DND-41 (cell line): ENCODE data around the gene SELENBP1.

Experiments
- ATAC-seq: fragments of 200-7000 bp; cut with Tn5 transposase; 3 replicates; pipeline ENCODE4 v1.9.1; 2021; ENCODE audit warnings: low read depth; ENCODE audit not compliant: insufficient read depth
- DNase-seq: peaks from one replicate; pipeline ENCODE4 v3.0.0-alpha.2; 2020
- H2AFZ ChIP-seq: 2 replicates; pipeline ENCODE4 v1.6.0; 2012; ENCODE audit warnings: low read depth, low read length
- H3K27ac ChIP-seq: 2 replicates; pipeline ENCODE4 v1.5.1; 2012; ENCODE audit warnings: low read length, inconsistent platforms
- H3K27me3 ChIP-seq: fragments of 200-600 bp; sonication (generic); 2 replicates; pipeline ENCODE4 v1.6.0; 2012; ENCODE audit warnings: low read length, mild to moderate bottlenecking, inconsistent platforms; ENCODE audit not compliant: insufficient read depth, poor library complexity
- H3K36me3 ChIP-seq: 2 replicates; pipeline ENCODE4 v1.5.1; 2012; ENCODE audit warnings: low read length, inconsistent platforms; ENCODE audit not compliant: insufficient read depth
- H3K4me1 ChIP-seq: 2 replicates; pipeline ENCODE4 v1.5.1; 2012; ENCODE audit warnings: mild to moderate bottlenecking, low read length; ENCODE audit not compliant: insufficient read depth
- H3K4me2 ChIP-seq: 2 replicates; pipeline ENCODE4 v1.6.0; 2012; ENCODE audit warnings: mild to moderate bottlenecking, moderate library complexity, low read length, inconsistent platforms; ENCODE audit not compliant: insufficient read depth
- H3K4me3 ChIP-seq, 2 experiments: fragments of 200-600 bp in 1 of 2; shearing (Covaris generic) in 1 of 2; 2 replicates each; pipeline ENCODE4 v1.5.1; 2012 to 2016; ENCODE audit warnings: inconsistent platforms in 2 of 2, low read length in 2 of 2, mild to moderate bottlenecking in 2 of 2, low read depth in 1 of 2, moderate library complexity in 1 of 2
- H3K79me2 ChIP-seq: 2 replicates; pipeline ENCODE4 v1.6.0; 2012; ENCODE audit warnings: low read length, inconsistent platforms; ENCODE audit not compliant: insufficient read depth
- H3K9ac ChIP-seq: 2 replicates; pipeline ENCODE4 v1.6.0; 2012; ENCODE audit warnings: low read depth, mild to moderate bottlenecking, inconsistent platforms, low read length, moderate library complexity
- H3K9me3 ChIP-seq: 2 replicates; pipeline ENCODE4 v1.5.1; 2012; ENCODE audit warnings: low read length, moderate library complexity, mild to moderate bottlenecking, inconsistent platforms; ENCODE audit not compliant: insufficient read depth, severe bottlenecking
- H4K20me1 ChIP-seq: 2 replicates; pipeline ENCODE4 v1.6.0; 2012; ENCODE audit warnings: low read length; ENCODE audit not compliant: insufficient read depth
- CTCF ChIP-seq: IDR thresholded peaks from 2 replicates; pipeline ENCODE4 v1.5.1; 2012; ENCODE audit warnings: borderline replicate concordance, low read length, moderate library complexity, mild to moderate bottlenecking; ENCODE audit not compliant: poor library complexity, severe bottlenecking; ENCODE audit errors: extremely low read depth
- EZH2 ChIP-seq: IDR thresholded peaks from 3 replicates; pipeline ENCODE4 v1.6.1; 2012; ENCODE audit warnings: borderline replicate concordance, low read depth, mild to moderate bottlenecking, moderate library complexity, low read length, inconsistent platforms; ENCODE audit not compliant: severe bottlenecking

Gene SELENBP1

GRCh38 chr1:151346769-151347522 is 25.6 kb downstream of the SELENBP1 start, which contains the start of gene RFX5:
RFX5 (minus strand) TSS chr1:151347252; CDS start chr1:151346320, 932 bp downstream.
- peak within 1 kb of the TSS; percentile 98 for H3K27ac ChIP-seq
- peak within 1 kb of the TSS; percentile 76 for H2AFZ ChIP-seq
- peak within 1 kb of the TSS; percentile 40 to 61 for H3K4me3 ChIP-seq
- peak; percentile 98 for DNase-seq
- TF ChIP-seq EZH2: no peak
- no peak for TF ChIP-seq CTCF
- peak within 1 kb of the TSS; percentile 81 for H3K9ac ChIP-seq
- H3K27me3 ChIP-seq: no peaks in the 10 kb centered on the region
- H3K9me3 ChIP-seq: peaks cover 6% of the 10 kb centered on the region
- H4K20me1 ChIP-seq: 0 out of 2 replicates have a peak, but pooled peaks cover 3% of the 10 kb centered on the region
- H3K4me2 ChIP-seq: peak within 1 kb of the TSS; percentile 69
- H3K36me3 ChIP-seq: peaks cover 40% of the 10 kb centered on the region
- H3K4me1 ChIP-seq: peaks cover 34% of the 10 kb centered on the region
- peak; percentile 93 for ATAC-seq
- peaks cover 16% of the 10 kb centered on the region for H3K79me2 ChIP-seq

- no peak for DNase-seq
- peaks cover 34% of the 10 kb centered on the region for H3K4me1 ChIP-seq
Observed at GRCh38 chr1:151346082-151346768, 26.3 kb downstream of the SELENBP1 start.

GRCh38 chr1:151344291-151344690 is 28.2 kb downstream of the SELENBP1 start:
- Histone ChIP-seq H3K27me3 (no peaks in the 10 kb centered on the region), H3K4me1 (peaks cover 36% of the 10 kb centered on the region), H4K20me1 (0 out of 2 replicates have a peak, but pooled peaks cover 3% of the 10 kb centered on the region), H2AFZ (no peak overlapping the region), H3K9me3 (no peaks in the 10 kb centered on the region), H3K79me2 (peaks cover 16% of the 10 kb centered on the region), H3K27ac (no peak overlapping the region), H3K4me2 (0 out of 2 replicates have a peak overlapping the region, but pooled peaks have one; percentile 12), H3K9ac (no peak overlapping the region), H3K4me3 (no peak overlapping the region), H3K36me3 (peaks cover 44% of the 10 kb centered on the region)
- ATAC-seq (no peak), DNase-seq (no peak)
- TF ChIP-seq CTCF (no peak), EZH2 (no peak)

More at GRCh38 chr1:151346082-151346768, 26.3 kb downstream of the SELENBP1 start:
- Histone ChIP-seq H2AFZ (peak overlapping the region; percentile 75), H3K4me3 (peak overlapping the region; percentile 40 to 61), H3K9ac (peak overlapping the region; percentile 81), H3K9me3 (peaks cover under 1% of the 10 kb centered on the region), H3K4me2 (peak overlapping the region; percentile 69), H4K20me1 (0 out of 2 replicates have a peak, but pooled peaks cover 3% of the 10 kb centered on the region), H3K27ac (peak overlapping the region; percentile 98), H3K36me3 (peaks cover 41% of the 10 kb centered on the region), H3K27me3 (no peaks in the 10 kb centered on the region), H3K79me2 (peaks cover 16% of the 10 kb centered on the region)
- no peak for ATAC-seq
- no peak for TF ChIP-seq CTCF
- TF ChIP-seq EZH2: no peak
